Neural progenitor cell (in vitro differentiated cells): ENCODE results near the gene KSR1. TPM values are rescaled to one million over a fixed set of nuclear protein-coding genes. Genes with fewer than 3 reads are reported as not detected.

Experiments used
- DNase-seq: peaks from one replicate; pipeline ENCODE4 v3.0.0-alpha.2; 2016; ENCODE audit warnings: low spot score
- H2AFZ ChIP-seq: fragments of 200-600 bp; sonication (generic); replicated peaks from 2 replicates; pipeline ENCODE4 v1.6.1; 2016; ENCODE audit warnings: antibody characterized with exemption
- H3F3A ChIP-seq: fragments of 200-600 bp; sonication (generic); 2 replicates; pipeline ENCODE4 v1.6.1; 2016; ENCODE audit warnings: antibody characterized with exemption, low read depth
- H3K27ac ChIP-seq: fragments of 200-600 bp; sonication (generic); 2 replicates; pipeline ENCODE4 v1.5.1; 2016; ENCODE audit warnings: mild to moderate bottlenecking
- H3K27me3 ChIP-seq: fragments of 200-600 bp; sonication (generic); 2 replicates; pipeline ENCODE4 v1.6.1; 2016; ENCODE audit warnings: mild to moderate bottlenecking, moderate library complexity
- H3K36me3 ChIP-seq: fragments of 200-600 bp; sonication (generic); 2 replicates; pipeline ENCODE4 v1.5.1; 2016
- H3K4me1 ChIP-seq: fragments of 200-600 bp; sonication (generic); 2 replicates; pipeline ENCODE4 v1.6.1; 2016; ENCODE audit warnings: mixed run types
- H3K4me2 ChIP-seq: fragments of 200-600 bp; sonication (generic); 2 replicates; pipeline ENCODE4 v1.6.1; 2016
- H3K4me3 ChIP-seq: fragments of 200-600 bp; sonication (generic); 2 replicates; pipeline ENCODE4 v1.5.1; 2016
- H3K79me2 ChIP-seq: fragments of 200-600 bp; sonication (generic); 2 replicates; pipeline ENCODE4 v1.6.1; 2016; ENCODE audit warnings: low read depth
- H3K9ac ChIP-seq: fragments of 200-600 bp; sonication (generic); 2 replicates; pipeline ENCODE4 v1.6.1; 2016
- H3K9me3 ChIP-seq: fragments of 200-600 bp; sonication (generic); 2 replicates; pipeline ENCODE4 v1.5.1; 2016; ENCODE audit warnings: low read depth
- H4K20me1 ChIP-seq: fragments of 200-600 bp; sonication (generic); 2 replicates; pipeline ENCODE4 v1.6.1; 2016; ENCODE audit warnings: low read depth
- H3K27ac Mint-ChIP-seq: 3 replicates; pipeline ENCODE4 v1.8.0; 2021; ENCODE audit warnings: mixed read lengths
- H3K27me3 Mint-ChIP-seq: 2 replicates; pipeline ENCODE4 v1.8.0; 2022; ENCODE audit warnings: low read depth, mild to moderate bottlenecking, inconsistent platforms, moderate library complexity, mixed read lengths; ENCODE audit not compliant: insufficient read depth
- H3K36me3 Mint-ChIP-seq: 3 replicates; pipeline ENCODE4 v1.8.0; 2021; ENCODE audit warnings: mixed read lengths
- H3K4me1 Mint-ChIP-seq: 3 replicates; pipeline ENCODE4 v1.8.0; 2021; ENCODE audit warnings: mixed read lengths
- H3K4me3 Mint-ChIP-seq: 3 replicates; pipeline ENCODE4 v1.8.0; 2021; ENCODE audit warnings: mild to moderate bottlenecking, moderate library complexity, mixed read lengths
- H3K9me3 Mint-ChIP-seq: 3 replicates; pipeline ENCODE4 v1.8.0; 2020; ENCODE audit warnings: mixed read lengths
- CTCF ChIP-seq: fragments of 200-600 bp; sonication (generic); IDR thresholded peaks from 2 replicates; pipeline ENCODE4 v1.5.1; 2017; ENCODE audit warnings: antibody characterized with exemption, mild to moderate bottlenecking
- EZH2 ChIP-seq: fragments of 200-600 bp; sonication (generic); IDR thresholded peaks from 2 replicates; pipeline ENCODE4 v1.6.1; 2017; ENCODE audit warnings: antibody characterized with exemption, mild to moderate bottlenecking, moderate library complexity
- EZH2phosphoT487 ChIP-seq: fragments of 200-600 bp; sonication (generic); IDR thresholded peaks from 2 replicates; pipeline ENCODE4 v1.6.1; 2017; ENCODE audit warnings: antibody characterized with exemption
- total RNA-seq: library from RNA; depleted of rRNA; stranded (reverse); fragments of >200 nt; gene quantifications from 2 replicates; pipeline ENCODE4 v1.2.3, GENCODE V29; 2015; ENCODE audit warnings: low replicate concordance

Gene KSR1
- total RNA-seq, 1 donor from 2014 or later = 16.4 TPM

- no peaks in the 10 kb centered on the region for H3K79me2 ChIP-seq
- H3K27me3 ChIP-seq = peaks cover 6% of the 10 kb centered on the region
- no peak overlapping the region for H3K27ac ChIP-seq
- H3K9ac ChIP-seq = no peak overlapping the region
- H3K36me3 Mint-ChIP-seq = no peaks in the 10 kb centered on the region
- DNase-seq = no peak
- H3K9me3 Mint-ChIP-seq = no peaks in the 10 kb centered on the region
- no peak for TF ChIP-seq EZH2phosphoT487
- no peak for TF ChIP-seq CTCF
- TF ChIP-seq EZH2 = no peak
- peaks cover 4% of the 10 kb centered on the region for H3K4me1 Mint-ChIP-seq
- peaks cover 5% of the 10 kb centered on the region for H3F3A ChIP-seq
- H4K20me1 ChIP-seq = no peaks in the 10 kb centered on the region
- H3K4me3 ChIP-seq = no peak overlapping the region
- peaks cover 13% of the 10 kb centered on the region for H3K27me3 Mint-ChIP-seq
- H3K36me3 ChIP-seq = no peaks in the 10 kb centered on the region
- no peaks in the 10 kb centered on the region for H3K4me1 ChIP-seq
- no peaks in the 10 kb centered on the region for H3K9me3 ChIP-seq
- no peak overlapping the region for H3K4me3 Mint-ChIP-seq
- H3K4me2 ChIP-seq = no peak overlapping the region
- no peak overlapping the region for H2AFZ ChIP-seq
- H3K27ac Mint-ChIP-seq = no peak overlapping the region
Observed at GRCh38 chr17:27450416-27450815, 5.8 kb upstream of the KSR1 start.

GRCh38 chr17:27451906-27452305 is 4.3 kb upstream of the KSR1 start:
- H3K4me2 ChIP-seq = no peak overlapping the region
- TF ChIP-seq CTCF = no peak
- no peak for TF ChIP-seq EZH2
- no peak for TF ChIP-seq EZH2phosphoT487
- H3K27me3 Mint-ChIP-seq = peaks cover 13% of the 10 kb centered on the region
- no peaks in the 10 kb centered on the region for H3K36me3 ChIP-seq
- H2AFZ ChIP-seq = no peak overlapping the region
- DNase-seq = no peak
- H3K4me3 Mint-ChIP-seq = no peak overlapping the region
- no peaks in the 10 kb centered on the region for H3K36me3 Mint-ChIP-seq
- peaks cover 2% of the 10 kb centered on the region for H3K79me2 ChIP-seq
- no peaks in the 10 kb centered on the region for H4K20me1 ChIP-seq
- H3K9ac ChIP-seq = no peak overlapping the region
- no peak overlapping the region for H3K27ac Mint-ChIP-seq
- H3K4me1 ChIP-seq = no peaks in the 10 kb centered on the region
- H3K27ac ChIP-seq = no peak overlapping the region
- peaks cover 7% of the 10 kb centered on the region for H3K4me1 Mint-ChIP-seq
- no peaks in the 10 kb centered on the region for H3K9me3 ChIP-seq
- H3K9me3 Mint-ChIP-seq = no peaks in the 10 kb centered on the region
- H3K27me3 ChIP-seq = peaks cover 6% of the 10 kb centered on the region
- H3F3A ChIP-seq = peaks cover 12% of the 10 kb centered on the region
- no peak overlapping the region for H3K4me3 ChIP-seq

GRCh38 chr17:27452828-27453227 is 3.4 kb upstream of the KSR1 start:
- H3K4me3 Mint-ChIP-seq = no peak overlapping the region

More at GRCh38 chr17:27452828-27453227, 3.4 kb upstream of the KSR1 start:
- Mint-ChIP-seq H3K9me3 (no peaks in the 10 kb centered on the region), H3K27ac (no peak overlapping the region), H3K4me1 (peaks cover 15% of the 10 kb centered on the region), H3K27me3 (peaks cover 13% of the 10 kb centered on the region), H3K36me3 (no peaks in the 10 kb centered on the region)
- Histone ChIP-seq H4K20me1 (peaks cover 7% of the 10 kb centered on the region), H3K27ac (no peak overlapping the region), H3K79me2 (peaks cover 10% of the 10 kb centered on the region), H3K9ac (no peak overlapping the region), H3K4me2 (no peak overlapping the region), H3K36me3 (no peaks in the 10 kb centered on the region), H3F3A (peaks cover 22% of the 10 kb centered on the region), H3K4me1 (peaks cover 7% of the 10 kb centered on the region), H3K27me3 (peaks cover 6% of the 10 kb centered on the region), H3K4me3 (no peak overlapping the region), H2AFZ (no peak overlapping the region), H3K9me3 (no peaks in the 10 kb centered on the region)
- DNase-seq = no peak
- TF ChIP-seq EZH2phosphoT487 (no peak), EZH2 (no peak), CTCF (no peak)
